HepG2 (cell line): Measurements from ENCODE around the gene MT1A. TPM values are rescaled to one million over a fixed set of nuclear protein-coding genes. Genes with fewer than 3 reads are reported as not detected.
A peak's percentile ranks its signal among the peaks of the same experiment; 100 is the strongest.

Experiments used
- DBP ChIP-seq: sonication (generic); formaldehyde crosslinking; IDR thresholded peaks from 2 replicates; pipeline ENCODE4 v1.4.0; 2020; ENCODE audit warnings: missing genetic modification reagents; ENCODE audit errors: not compliant biosample characterization
- HMGXB4 ChIP-seq, 2 experiments: sonication (generic) in 1 of 2; formaldehyde crosslinking in 1 of 2; IDR thresholded peaks; 2 replicates each; pipeline versions ENCODE4 v1.4.0 to v1.6.1; 2018 to 2020; ENCODE audit warnings: missing genetic modification reagents in 2 of 2, borderline replicate concordance in 1 of 2, low read depth in 1 of 2, mild to moderate bottlenecking in 1 of 2, missing biosample characterization in 1 of 2
- HOXA5 ChIP-seq: sonication (generic); formaldehyde crosslinking; IDR thresholded peaks from 2 replicates; pipeline ENCODE4 v1.4.0; 2020; ENCODE audit warnings: missing genetic modification reagents
- IRF2 ChIP-seq: IDR thresholded peaks from 2 replicates; pipeline ENCODE4 v1.6.1; 2018; ENCODE audit warnings: missing genetic modification reagents, missing compliant biosample characterization
- IRF9 ChIP-seq: sonication (generic); formaldehyde crosslinking; IDR thresholded peaks from 2 replicates; pipeline ENCODE4 v1.8.0; 2022; ENCODE audit warnings: missing genetic modification reagents, mild to moderate bottlenecking, borderline replicate concordance
- KDM3A ChIP-seq: IDR thresholded peaks from 2 replicates; pipeline ENCODE4 v1.6.1; 2018; ENCODE audit warnings: low read depth, missing compliant biosample characterization
- NR2F1 ChIP-seq, 2 experiments: fragments of 450-650 bp in 1 of 2; formaldehyde crosslinking in 1 of 2; IDR thresholded peaks; 2 replicates each; pipeline versions ENCODE4 v1.5.0 to v1.6.1; 2016 to 2020; ENCODE audit warnings: mild to moderate bottlenecking in 1 of 2, missing compliant biosample characterization in 1 of 2, missing genetic modification reagents in 1 of 2, moderate library complexity in 1 of 2
- PATZ1 ChIP-seq: sonication (generic); formaldehyde crosslinking; IDR thresholded peaks from 2 replicates; pipeline ENCODE4 v1.4.0; 2020; ENCODE audit warnings: missing genetic modification reagents
- PBX2 ChIP-seq: IDR thresholded peaks from 2 replicates; pipeline ENCODE4 v1.6.1; 2016; ENCODE audit warnings: control low read depth
- ZBTB26 ChIP-seq: IDR thresholded peaks from 2 replicates; pipeline ENCODE4 v1.6.1; 2016; ENCODE audit warnings: missing compliant biosample characterization, missing genetic modification reagents, borderline replicate concordance
- ZFP36 ChIP-seq: fragments of 150-350 bp; IDR thresholded peaks from 2 replicates; pipeline ENCODE4 v1.6.1; 2018; ENCODE audit warnings: borderline replicate concordance, low read length, low read depth; ENCODE audit not compliant: partially characterized antibody
- ZNF121 ChIP-seq: sonication (generic); formaldehyde crosslinking; IDR thresholded peaks from 2 replicates; pipeline ENCODE4 v1.5.0; 2020; ENCODE audit warnings: mild to moderate bottlenecking, missing genetic modification reagents
- ZNF18 ChIP-seq: sonication (generic); formaldehyde crosslinking; IDR thresholded peaks from 2 replicates; pipeline ENCODE4 v1.8.0; 2022; ENCODE audit warnings: mild to moderate bottlenecking, missing genetic modification reagents; ENCODE audit not compliant: insufficient replicate concordance
- ZNF263 ChIP-seq: sonication (generic); formaldehyde crosslinking; IDR thresholded peaks from 2 replicates; pipeline ENCODE4 v1.4.0; 2020; ENCODE audit warnings: missing genetic modification reagents
- ZNF619 ChIP-seq: sonication (generic); formaldehyde crosslinking; IDR thresholded peaks from 2 replicates; pipeline ENCODE4 v1.4.0; 2020; ENCODE audit warnings: mild to moderate bottlenecking, missing genetic modification reagents
- ZNF639 ChIP-seq: conservative IDR thresholded peaks from 2 replicates; pipeline ENCODE4 v1.6.1; 2018; ENCODE audit warnings: missing genetic modification reagents
- ZNF660 ChIP-seq: sonication (generic); formaldehyde crosslinking; IDR thresholded peaks from 2 replicates; pipeline ENCODE4 v1.5.1; 2020; ENCODE audit warnings: mild to moderate bottlenecking, low read depth, missing genetic modification reagents, borderline replicate concordance
- polyA plus RNA-seq, 8 experiments: library from polyadenylated mRNA; depleted of rRNA in 3 of 8; stranded (reverse) in 7 of 8; unstranded in 1 of 8; fragments of >200 nt; fragmentation: Illumina TruSeq in 4 of 8; extraction: Trizol in 4 of 8; gene quantifications; 2 replicates each; pipeline versions ENCODE4 v1.2.1 to v1.2.3, GENCODE V29; 2011 to 2016; ENCODE audit warnings: low read depth in 4 of 8, missing spikeins in 1 of 8, mixed read lengths in 1 of 8; ENCODE audit not compliant: insufficient read depth in 1 of 8
- total RNA-seq, 5 experiments: library from RNA; depleted of rRNA; stranded (reverse); fragments of >200 nt; fragmentation: Illumina TruSeq; extraction: Trizol; gene quantifications; 2 replicates each; pipeline ENCODE4 v1.2.3, GENCODE V29; 2016; ENCODE audit warnings: low read depth in 1 of 5

The MT1A gene
- total and polyA plus RNA-seq, 2 of the 13 experiments (the other 11 are each of a cell fraction or from before 2014, with no cell fraction given), result 8.3 to 10.4 TPM

GRCh38 chr16:56603589-56603988, 34.9 kb upstream of the MT1A start (continued):
- TF ChIP-seq ZFP36 (no peak), HMGXB4 (CRISPR knock-in tag; IDR thresholded peaks at IDR 0.05; ENCODE audit: borderline replicate concordance in 1 of 2, low read depth in 1 of 2) (peak in 1 of 2 experiments; percentile 85; a peak in 2 of 4 replicates), PATZ1 (CRISPR knock-in tag) (no peak), ZBTB26 (CRISPR knock-in tag) (peak; percentile 57; the same call in 1 of the 2 replicates), ZNF660 (CRISPR knock-in tag) (no peak), IRF2 (CRISPR knock-in tag) (peak; percentile 77), ZNF263 (CRISPR knock-in tag) (no peak), NR2F1 (CRISPR knock-in tag; IDR thresholded peaks at IDR 0.05) (no peak), KDM3A (CRISPR knock-in tag) (0 out of 2 replicates have a peak, but pooled peaks have one; percentile 56), DBP (CRISPR knock-in tag) (no peak), PBX2 (CRISPR knock-in tag) (peak; percentile 68), ZNF121 (no peak), ZNF18 (CRISPR knock-in tag) (no peak), ZNF639 (CRISPR knock-in tag) (no peak), ZNF619 (CRISPR knock-in tag) (0 out of 2 replicates have a peak, but pooled peaks have one; percentile 64), HOXA5 (no peak), IRF9 (CRISPR knock-in tag) (peak; percentile 45; the same call in 1 of the 2 replicates)
